ENCODE measurements around the gene GNPTAB.
A peak's percentile ranks its signal among the peaks of the same experiment; 100 is the strongest.

Gene GNPTAB

DNA sequence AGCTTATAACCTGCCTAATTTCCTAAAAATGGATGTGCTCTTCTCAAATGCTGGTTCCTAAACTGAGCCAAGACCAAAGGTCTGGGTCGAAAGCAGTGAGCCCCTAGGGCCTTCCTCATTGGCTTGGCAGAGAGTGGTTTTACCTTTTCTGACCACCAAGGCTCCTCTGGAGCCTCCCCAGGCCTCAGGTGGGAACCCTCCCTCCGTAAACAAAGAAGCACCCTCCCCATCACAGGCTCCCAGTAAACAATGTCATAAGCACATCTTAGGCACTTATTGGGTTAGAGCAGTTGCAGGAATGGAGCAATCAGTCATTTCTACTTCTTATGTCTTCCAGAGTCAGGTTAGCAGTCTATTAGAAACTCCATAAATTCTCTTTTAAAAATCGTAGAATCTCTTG, 127.3 kb downstream of the GNPTAB start:
- DNase-seq (ENCODE audit: low read depth) = no peak
- no peak overlapping the region for H3K4me3 ChIP-seq (ENCODE audit: control insufficient read depth, low read depth, low read length)
- TF ChIP-seq, protein P1, sequence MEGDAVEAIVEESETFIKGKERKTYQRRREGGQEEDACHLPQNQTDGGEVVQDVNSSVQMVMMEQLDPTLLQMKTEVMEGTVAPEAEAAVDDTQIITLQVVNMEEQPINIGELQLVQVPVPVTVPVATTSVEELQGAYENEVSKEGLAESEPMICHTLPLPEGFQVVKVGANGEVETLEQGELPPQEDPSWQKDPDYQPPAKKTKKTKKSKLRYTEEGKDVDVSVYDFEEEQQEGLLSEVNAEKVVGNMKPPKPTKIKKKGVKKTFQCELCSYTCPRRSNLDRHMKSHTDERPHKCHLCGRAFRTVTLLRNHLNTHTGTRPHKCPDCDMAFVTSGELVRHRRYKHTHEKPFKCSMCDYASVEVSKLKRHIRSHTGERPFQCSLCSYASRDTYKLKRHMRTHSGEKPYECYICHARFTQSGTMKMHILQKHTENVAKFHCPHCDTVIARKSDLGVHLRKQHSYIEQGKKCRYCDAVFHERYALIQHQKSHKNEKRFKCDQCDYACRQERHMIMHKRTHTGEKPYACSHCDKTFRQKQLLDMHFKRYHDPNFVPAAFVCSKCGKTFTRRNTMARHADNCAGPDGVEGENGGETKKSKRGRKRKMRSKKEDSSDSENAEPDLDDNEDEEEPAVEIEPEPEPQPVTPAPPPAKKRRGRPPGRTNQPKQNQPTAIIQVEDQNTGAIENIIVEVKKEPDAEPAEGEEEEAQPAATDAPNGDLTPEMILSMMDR (conservative IDR thresholded peaks at IDR 0.05; ENCODE audit: control insufficient read depth, insufficient read depth, low read depth, low read length) = no peak

DNA sequence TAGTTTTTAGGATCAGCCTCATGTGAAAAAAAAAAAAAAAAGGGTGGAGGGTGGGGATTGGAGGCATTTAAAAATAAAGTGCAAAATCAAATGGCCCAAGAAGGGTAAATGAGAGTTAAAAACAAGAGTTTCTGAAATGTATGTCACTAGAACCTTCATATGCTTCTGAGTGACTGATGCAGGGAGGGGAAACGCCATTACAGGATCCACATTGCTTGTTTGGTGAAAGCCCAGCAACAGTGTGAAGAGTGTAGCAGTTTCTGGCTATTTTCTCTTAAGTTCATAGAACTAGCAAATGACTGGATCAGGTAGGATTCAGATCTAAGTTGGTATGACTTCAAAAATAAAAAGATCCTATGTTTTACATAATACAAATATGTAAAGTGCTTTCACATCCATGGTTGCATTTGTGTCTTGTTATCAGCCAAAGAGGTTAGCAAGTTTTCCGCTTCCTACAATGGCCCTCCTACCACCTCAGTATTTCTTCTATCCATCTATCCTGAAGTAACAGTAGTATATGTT, 130.4 kb downstream of the GNPTAB start:
- no peak overlapping the region for H3K4me3 ChIP-seq (ENCODE audit: control insufficient read depth, low read depth, low read length)
- DNase-seq (ENCODE audit: low read depth) = no peak
- TF ChIP-seq, protein P1 (conservative IDR thresholded peaks at IDR 0.05; ENCODE audit: control insufficient read depth, insufficient read depth, low read depth, low read length) = no peak

DNA sequence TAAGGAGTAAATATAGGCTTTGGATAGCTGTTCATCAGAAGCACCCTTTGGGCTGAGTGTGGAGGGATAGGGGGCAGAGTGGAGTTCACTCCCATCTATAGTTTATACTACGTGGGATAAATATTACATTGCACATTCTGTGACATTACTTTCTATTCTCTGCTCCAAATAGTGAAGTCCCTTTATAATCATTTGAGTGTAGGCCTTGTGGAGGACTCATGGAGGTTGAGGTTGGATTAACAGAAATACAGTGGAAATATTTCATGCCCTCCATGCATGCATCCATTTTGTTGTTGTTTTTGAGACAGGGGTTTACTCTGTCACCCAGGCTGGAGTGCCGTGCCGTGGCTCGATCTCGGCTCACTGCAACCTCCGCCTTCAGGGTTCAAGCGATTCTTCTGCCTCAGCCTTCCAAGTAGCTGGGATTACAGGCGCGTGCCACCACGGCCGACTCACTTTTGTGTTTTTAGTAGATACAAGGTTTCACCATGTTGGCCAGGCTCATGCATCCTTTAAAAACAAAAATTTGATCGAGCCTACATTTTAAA, 131.9 kb downstream of the GNPTAB start:
- TF ChIP-seq, protein P1 (conservative IDR thresholded peaks at IDR 0.05; ENCODE audit: control insufficient read depth, insufficient read depth, low read depth, low read length) = peak; percentile 38
- peak; percentile 27 for DNase-seq (ENCODE audit: low read depth)
- peak overlapping the region; percentile 80 for H3K4me3 ChIP-seq (ENCODE audit: control insufficient read depth, low read depth, low read length)

DNA sequence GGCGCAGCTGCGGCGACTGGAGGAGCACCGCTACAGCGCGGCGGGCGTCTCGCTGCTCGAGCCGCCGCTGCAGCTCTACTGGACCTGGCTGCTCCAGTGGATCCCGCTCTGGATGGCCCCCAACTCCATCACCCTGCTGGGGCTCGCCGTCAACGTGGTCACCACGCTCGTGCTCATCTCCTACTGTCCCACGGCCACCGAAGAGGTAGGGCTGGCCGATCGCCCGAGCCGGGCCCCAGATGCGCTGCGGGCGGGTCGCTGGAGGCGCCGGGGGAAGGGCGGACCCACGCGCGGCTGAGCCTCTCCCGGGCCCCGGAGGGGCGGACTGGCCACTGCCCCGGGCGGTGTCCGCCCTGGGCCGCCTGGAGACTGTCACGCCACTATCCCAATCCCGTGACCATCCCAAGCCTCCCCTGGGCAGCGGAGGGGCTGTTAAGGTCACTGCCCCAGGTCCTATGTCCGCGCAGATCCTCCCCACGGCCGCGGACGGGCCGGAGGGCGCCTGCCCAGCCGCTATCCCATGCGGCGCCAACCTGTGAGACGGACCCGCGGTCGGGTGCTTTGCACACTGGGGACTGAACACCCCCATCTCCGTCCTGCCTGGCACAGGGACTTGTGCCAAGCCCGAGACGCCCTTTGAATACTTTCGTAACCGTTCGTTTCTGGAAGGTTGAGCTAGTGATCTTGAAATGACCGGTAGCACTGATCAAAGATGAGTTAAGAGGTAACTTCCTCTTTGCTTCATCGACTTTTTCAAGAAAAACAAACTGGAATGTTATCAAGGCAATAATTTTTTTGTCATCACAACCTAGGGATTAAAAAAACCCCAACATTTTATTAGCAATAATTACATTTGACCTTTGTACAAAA, 132.6 kb downstream of the GNPTAB start:
- DNase-seq (ENCODE audit: low read depth) = peak; percentile 34
- peak overlapping the region; percentile 80 for H3K4me3 ChIP-seq (ENCODE audit: control insufficient read depth, low read depth, low read length)
- TF ChIP-seq, protein P1 (conservative IDR thresholded peaks at IDR 0.05; ENCODE audit: control insufficient read depth, insufficient read depth, low read depth, low read length) = no peak

DNA sequence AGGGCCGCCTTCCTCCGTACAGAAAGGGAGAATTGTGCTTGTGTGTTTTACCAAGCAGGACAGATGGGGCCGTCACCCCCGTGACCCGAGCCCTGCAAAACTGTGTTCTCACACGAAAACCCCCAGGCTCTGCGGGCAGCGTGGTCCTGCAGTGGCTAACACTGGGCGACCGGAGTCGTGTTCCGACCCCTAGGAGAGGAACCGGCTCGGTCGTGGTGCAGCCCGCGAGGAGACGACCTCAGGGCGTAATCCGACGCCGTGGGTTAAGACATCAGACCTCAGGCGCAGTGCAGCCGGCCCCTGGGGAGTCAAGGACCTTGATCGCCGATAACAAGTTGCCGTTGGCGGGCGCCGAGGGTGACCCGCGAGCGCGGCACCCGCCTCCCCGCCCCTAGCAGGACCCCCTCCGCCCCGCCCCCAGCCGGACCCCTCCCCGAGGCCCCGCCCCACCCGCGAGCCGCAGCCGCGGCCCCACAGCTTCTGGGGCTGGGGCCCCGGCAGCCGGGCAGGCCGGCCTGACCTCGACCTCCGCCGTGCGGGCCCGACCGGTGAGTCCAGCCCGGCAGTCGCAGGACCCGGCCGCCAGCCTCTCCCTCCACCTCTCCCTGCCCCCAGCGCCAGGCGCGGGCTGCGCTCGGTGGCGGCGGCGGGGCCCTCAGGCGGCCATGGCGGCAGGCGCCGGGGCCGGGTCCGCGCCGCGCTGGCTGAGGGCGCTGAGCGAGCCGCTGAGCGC, 133.4 kb downstream of the GNPTAB start, which contains the start of gene CHPT1:
Gene CHPT1 (plus strand): TSS at position 444 of the 733 bp plus-strand sequence. CDS start 222 bp downstream, at position 666.
- peak; percentile 19 for DNase-seq (ENCODE audit: low read depth)
- TF ChIP-seq, protein P1 (conservative IDR thresholded peaks at IDR 0.05; ENCODE audit: control insufficient read depth, insufficient read depth, low read depth, low read length) = no peak

More for the DNA sequence above, 133.4 kb downstream of the GNPTAB start, which contains the start of gene CHPT1:
- peak within 1 kb of the TSS; percentile 80 for H3K4me3 ChIP-seq (ENCODE audit: control insufficient read depth, low read depth, low read length)

Measured in fibroblast of mammary gland (primary cell).